HG02870 (cell line): ENCODE results near the gene PRDM16.

Experiments
- ATAC-seq: cut with Tn5 transposase; IDR thresholded peaks from one replicate; pipeline ENCODE4 v1.9.1; 2021; ENCODE audit warnings: mild to moderate bottlenecking, moderate library complexity; ENCODE audit not compliant: unreplicated experiment

Gene PRDM16

DNA sequence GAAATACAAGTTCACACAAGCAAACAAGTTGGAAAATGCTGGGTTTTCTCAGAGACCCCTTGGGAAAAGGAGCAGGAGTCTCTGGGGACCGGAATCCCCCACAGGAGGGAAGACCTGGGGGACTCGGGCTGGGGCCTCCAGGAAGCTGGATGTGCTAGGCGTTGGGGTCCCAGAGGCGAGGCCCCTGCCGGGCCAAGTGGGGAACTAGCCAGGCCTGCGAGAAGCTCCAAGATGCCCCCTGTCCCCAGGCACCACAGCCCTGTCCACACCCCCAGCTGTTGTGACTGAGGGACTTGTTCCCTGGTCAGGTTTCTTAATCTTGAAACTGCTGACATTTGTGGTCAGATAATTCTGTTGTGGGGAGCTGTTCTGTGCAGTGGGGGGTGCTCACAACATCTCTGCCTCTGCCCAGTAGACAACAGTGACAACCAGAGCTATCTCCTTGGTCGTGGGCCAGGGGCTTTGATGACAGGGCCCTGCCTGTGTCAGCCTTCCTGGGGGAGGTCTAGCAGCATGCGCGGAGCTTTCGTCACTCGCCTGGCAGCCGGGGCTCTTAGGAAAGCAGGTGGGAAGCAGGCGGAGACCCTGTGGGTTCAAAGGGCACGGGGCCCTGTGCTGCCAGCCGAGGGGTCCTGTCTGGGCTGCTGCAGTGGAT lies 259.1 kb downstream of the PRDM16 start:
- no peak for ATAC-seq

GRCh38 chr1:3329640-3330281 lies 260.8 kb downstream of the PRDM16 start:
- ATAC-seq = no peak

GRCh38 chr1:3330771-3331245 lies 261.8 kb downstream of the PRDM16 start:
- no peak for ATAC-seq

DNA sequence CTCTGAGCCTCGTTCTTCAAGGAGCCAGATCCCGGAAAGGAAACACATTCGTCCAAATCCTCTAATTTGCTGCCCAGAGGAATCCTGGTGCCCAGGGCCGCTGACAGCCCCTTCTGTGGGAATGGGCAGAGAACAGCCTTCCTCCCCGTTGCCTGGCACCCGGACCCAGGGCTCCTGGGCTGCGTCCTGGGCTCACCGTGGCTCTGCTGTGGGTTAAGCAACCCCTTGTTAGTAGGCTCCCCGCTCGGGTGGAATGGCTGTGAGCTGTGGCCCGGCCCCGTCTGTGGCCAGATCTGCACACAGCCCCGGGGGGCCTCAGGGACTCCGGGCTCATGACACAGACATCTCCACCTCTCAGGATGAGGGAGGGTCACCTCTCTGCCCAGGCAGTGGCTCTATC lies 262.6 kb downstream of the PRDM16 start:
- no peak for ATAC-seq

DNA sequence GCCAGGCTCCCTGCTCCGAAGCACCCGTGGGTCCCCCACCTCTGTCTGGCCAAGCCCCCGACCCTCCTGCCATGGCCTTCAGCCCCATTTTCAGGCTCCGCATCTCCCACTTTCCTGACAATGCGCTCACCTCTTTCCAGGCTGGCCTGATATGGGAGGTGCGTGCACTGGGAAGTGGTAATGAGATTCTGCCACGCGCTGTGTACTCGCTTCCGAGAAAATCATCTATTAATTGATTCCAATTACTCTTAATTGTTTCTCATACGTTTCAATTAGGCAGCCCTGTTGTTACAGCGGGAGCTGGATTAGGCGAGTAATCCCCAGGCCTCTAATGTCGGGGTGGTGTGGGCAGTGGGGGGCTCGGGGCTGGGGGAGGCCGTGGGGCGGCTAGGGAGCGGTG lies 263.0 kb downstream of the PRDM16 start:
- no peak for ATAC-seq

GRCh38 chr1:3332662-3333061 lies 263.7 kb downstream of the PRDM16 start:
- no peak for ATAC-seq

DNA sequence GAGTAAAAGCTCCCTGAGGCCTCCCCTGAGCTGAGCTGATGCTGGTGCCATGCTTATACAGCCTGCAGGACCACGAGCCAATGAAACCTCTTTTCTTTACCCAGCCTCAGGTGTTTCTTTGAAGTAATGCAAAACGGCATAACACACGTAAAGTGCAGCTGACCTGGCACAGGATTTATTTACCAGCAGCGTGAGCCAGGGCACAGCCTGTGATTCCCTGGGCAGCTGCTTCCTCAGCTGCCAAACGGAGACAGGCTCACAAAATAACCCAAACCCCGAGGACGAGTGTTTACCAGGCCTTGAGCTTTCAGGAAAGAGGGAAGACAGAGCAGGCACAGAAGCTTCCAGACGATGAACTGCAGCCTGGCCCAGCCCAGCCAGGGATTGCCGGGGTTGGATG lies 264.9 kb downstream of the PRDM16 start:
- no peak for ATAC-seq

- no peak for ATAC-seq
These were observed 265.4 kb downstream of the PRDM16 start for GRCh38 chr1:3334366-3334765.

GRCh38 chr1:3335754-3336640 lies 267.0 kb downstream of the PRDM16 start:
- no peak for ATAC-seq

DNA sequence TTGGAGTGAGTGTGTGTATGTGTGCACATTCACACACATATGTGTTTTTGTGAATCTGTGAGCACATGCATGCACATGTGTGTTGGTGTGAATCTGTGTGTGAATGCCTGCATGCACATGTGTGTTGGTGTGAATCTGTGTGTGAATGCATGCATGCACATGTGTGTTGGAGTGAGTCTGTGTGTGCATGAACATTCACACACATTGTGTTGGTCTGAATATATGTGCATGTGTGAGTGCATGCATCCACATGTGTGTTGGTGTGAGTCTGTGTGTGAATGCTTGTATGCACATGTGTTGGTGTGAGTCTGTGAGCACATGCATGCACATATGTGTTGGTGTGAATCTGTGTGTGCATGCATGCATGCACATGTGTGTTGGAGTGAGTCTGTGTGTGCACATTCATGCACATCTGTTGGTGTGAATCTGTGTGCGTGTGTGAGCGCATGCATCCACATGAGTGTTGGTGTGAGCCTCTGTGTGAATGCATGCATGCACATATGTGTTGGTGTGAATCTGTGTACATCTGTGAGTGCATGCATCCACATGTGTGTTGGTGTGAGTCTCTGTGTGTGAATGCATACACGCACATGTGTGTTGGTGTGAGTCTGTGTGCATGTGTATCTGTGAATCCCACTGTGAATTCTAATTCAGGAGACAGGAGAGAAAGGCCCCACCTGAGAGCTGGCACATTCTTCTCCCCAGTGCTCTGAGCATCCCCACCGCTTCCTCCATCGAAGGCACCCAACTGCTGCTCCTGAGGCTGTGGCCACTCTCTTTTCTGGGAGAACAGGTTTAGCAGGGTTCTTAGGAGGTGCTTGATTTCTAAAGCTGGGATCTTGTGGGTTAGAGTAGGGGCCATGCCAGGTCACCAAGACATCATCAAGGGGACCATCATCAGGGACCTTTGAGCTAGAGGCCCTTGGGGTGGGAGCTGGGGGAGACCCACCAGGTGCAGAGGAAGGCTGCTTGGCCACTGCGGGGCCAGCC lies 267.9 kb downstream of the PRDM16 start:
- ATAC-seq = no peak

- ATAC-seq = no peak
These were observed 269.1 kb downstream of the PRDM16 start for GRCh38 chr1:3337798-3338724.

- no peak for ATAC-seq
These were observed 269.7 kb downstream of the PRDM16 start for GRCh38 chr1:3338725-3339070.

GRCh38 chr1:3339856-3340255 lies 270.9 kb downstream of the PRDM16 start:
- ATAC-seq = no peak

DNA sequence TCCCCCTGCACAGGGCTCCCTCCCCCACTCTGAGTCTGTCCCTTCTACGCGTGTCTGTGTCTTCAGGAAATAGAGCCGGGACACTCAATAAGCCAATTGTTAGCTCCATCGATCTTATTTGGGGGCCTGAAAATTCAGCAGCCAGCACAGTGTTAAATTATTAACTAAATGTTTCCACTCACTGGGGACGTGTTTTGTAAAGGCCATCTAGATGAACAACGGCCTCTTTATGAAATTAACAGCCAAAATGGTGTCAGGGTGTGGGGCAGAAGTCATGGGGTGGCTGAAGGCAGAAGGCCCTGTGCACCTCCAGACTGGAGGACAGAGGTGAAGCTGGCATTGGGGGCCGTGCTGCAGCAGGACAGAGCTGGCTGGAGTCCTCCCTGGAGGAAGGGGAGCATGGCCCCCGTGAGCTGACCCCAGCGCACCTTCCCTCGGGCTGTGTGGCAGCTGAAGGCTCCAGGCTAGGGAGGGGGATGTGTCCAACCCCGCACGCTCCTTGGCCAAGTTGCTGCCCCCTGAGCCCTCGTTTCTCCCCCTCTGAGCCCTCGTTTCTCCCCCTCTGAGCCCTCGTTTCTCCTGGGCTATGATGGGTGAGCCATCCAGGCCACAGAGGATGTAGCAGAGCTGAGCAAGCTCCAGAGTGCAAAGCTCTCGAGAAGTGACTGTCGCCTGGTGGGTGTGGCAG lies 271.7 kb downstream of the PRDM16 start:
- ATAC-seq = no peak

GRCh38 chr1:3341236-3341994 lies 272.4 kb downstream of the PRDM16 start:
- no peak for ATAC-seq

DNA sequence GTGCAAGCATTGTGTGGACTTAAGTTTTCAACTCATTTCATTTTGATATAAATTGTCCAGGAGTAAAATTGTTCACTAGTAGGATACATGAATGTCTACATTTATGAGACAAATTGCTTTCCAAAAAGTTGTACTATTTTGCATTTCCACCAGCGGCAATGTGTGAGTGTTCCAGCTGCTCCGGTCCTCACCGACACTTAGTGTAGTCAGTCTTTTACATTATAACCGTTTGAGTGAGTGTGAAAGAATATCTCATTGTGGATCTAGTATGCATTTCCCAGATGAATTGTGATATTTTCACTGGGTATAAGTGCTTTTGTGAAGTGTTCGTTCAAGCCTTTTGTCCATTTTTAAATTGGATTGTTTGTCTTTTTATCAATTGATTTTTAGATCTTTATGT lies 274.0 kb downstream of the PRDM16 start:
- ATAC-seq = no peak

GRCh38 chr1:3344395-3344794 lies 275.4 kb downstream of the PRDM16 start:
- ATAC-seq = no peak

DNA sequence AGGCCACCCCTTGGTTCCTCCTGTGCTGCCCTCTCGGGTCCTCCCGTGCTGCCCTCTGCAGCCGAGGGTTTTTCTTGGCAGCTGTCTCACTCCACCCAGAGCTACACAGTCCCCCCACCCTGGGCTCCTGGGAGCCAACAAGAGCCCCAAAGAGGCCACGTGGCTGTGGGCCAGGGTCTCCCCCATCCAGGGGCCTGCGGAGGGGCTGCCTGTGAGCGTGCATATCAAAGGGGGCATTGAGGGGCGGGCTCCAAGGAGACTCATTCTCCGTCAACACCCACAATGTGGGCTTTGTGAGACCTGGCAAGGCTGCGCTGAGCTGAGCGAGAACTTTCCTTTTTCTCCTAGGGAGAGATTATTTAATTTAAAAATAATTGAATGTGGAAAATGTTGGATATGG lies 276.8 kb downstream of the PRDM16 start:
- no peak for ATAC-seq
